ENCODE data around the gene SNX8.

The SNX8 gene

GRCh38 chr7:2281541-2281940 lies 32.7 kb downstream of the SNX8 start:
- no peak for DNase-seq (ENCODE audit: low spot score)
- no peak overlapping the region for H3K27ac ChIP-seq
- TF ChIP-seq CTCF (conservative IDR thresholded peaks at IDR 0.05; ENCODE audit: low read depth), result no peak
- ChIA-PET CTCF (no interaction called here), POLR2A (ENCODE audit: low non-redundant PET) (no interaction called here)

- H3K27ac ChIP-seq, result no peak overlapping the region
- ChIA-PET POLR2A (ENCODE audit: low non-redundant PET) (no interaction called here), CTCF (interaction anchor here (1.3 kb wide), 1 partner anchor 11 kb away, joined by 3 read pairs; no protein-coding TSS in a partner anchor)
- TF ChIP-seq CTCF (conservative IDR thresholded peaks at IDR 0.05; ENCODE audit: low read depth), result no peak
- DNase-seq (ENCODE audit: low spot score), result no peak
These were observed 33.8 kb downstream of the SNX8 start for GRCh38 chr7:2280424-2280823.

- DNase-seq (ENCODE audit: low spot score), result no peak
- ChIA-PET CTCF (interaction anchor here (1.3 kb wide), 1 partner anchor 10 kb away, joined by 3 read pairs; no protein-coding TSS in a partner anchor), POLR2A (ENCODE audit: low non-redundant PET) (no interaction called here)
- H3K27ac ChIP-seq, result no peak overlapping the region
- no peak for TF ChIP-seq CTCF (conservative IDR thresholded peaks at IDR 0.05; ENCODE audit: low read depth)
These were observed 34.3 kb downstream of the SNX8 start for GRCh38 chr7:2279896-2280295.

- no peak for TF ChIP-seq CTCF (conservative IDR thresholded peaks at IDR 0.05; ENCODE audit: low read depth)
- H3K27ac ChIP-seq, result no peak overlapping the region
- POLR2A ChIA-PET (ENCODE audit: low non-redundant PET), result no interaction called here
- CTCF ChIA-PET, result no interaction called here
- DNase-seq (ENCODE audit: low spot score), result no peak
These were observed 36.2 kb downstream of the SNX8 start for GRCh38 chr7:2278026-2278425.

- CTCF ChIA-PET, result no interaction called here
- POLR2A ChIA-PET (ENCODE audit: low non-redundant PET), result no interaction called here
- no peak overlapping the region for H3K27ac ChIP-seq
- no peak for TF ChIP-seq CTCF (conservative IDR thresholded peaks at IDR 0.05; ENCODE audit: low read depth)
- DNase-seq (ENCODE audit: low spot score), result no peak
These were observed 38.1 kb downstream of the SNX8 start for GRCh38 chr7:2276107-2276506.

GRCh38 chr7:2275101-2275500 lies 39.1 kb downstream of the SNX8 start:
- CTCF ChIA-PET, result no interaction called here
- no peak for DNase-seq (ENCODE audit: low spot score)
- POLR2A ChIA-PET (ENCODE audit: low non-redundant PET), result no interaction called here
- no peak for TF ChIP-seq CTCF (conservative IDR thresholded peaks at IDR 0.05; ENCODE audit: low read depth)
- no peak overlapping the region; the same call in 1 of the 2 replicates for H3K27ac ChIP-seq

GRCh38 chr7:2274666-2275065 lies 39.6 kb downstream of the SNX8 start:
- POLR2A ChIA-PET (ENCODE audit: low non-redundant PET), result no interaction called here
- DNase-seq (ENCODE audit: low spot score), result no peak
- CTCF ChIA-PET, result no interaction called here
- TF ChIP-seq CTCF (conservative IDR thresholded peaks at IDR 0.05; ENCODE audit: low read depth), result no peak
- H3K27ac ChIP-seq, result no peak overlapping the region; the same call in 1 of the 2 replicates

All from RWPE1 (cell line).